WTC11 (cell line): Measurements from ENCODE around the gene FYCO1. TPM values are rescaled to one million over a fixed set of nuclear protein-coding genes. Genes with fewer than 3 reads are reported as not detected.
"Not testable (repeated sequence)": the region's sequence is repeated elsewhere in the genome, so short reads cannot be mapped to it uniquely, and the experiment has no call there.

Experiments used
- ATAC-seq: fragments of 200-7000 bp; cut with Tn5 transposase; 2 replicates; pipeline ENCODE4 v1.10.0; 2021; ENCODE audit warnings: mild to moderate bottlenecking, moderate library complexity
- CTCF ChIA-PET: fragments of 300-600 bp; sonication (Branson Sonifier 250); formaldehyde crosslinking; loops from one replicate; lab custom pipeline; 2021; ENCODE audit warnings: antibody characterized with exemption; lab: Charles Lee
- POLR2A ChIA-PET: fragments of 350-600 bp; sonication (Branson Sonifier 250); formaldehyde crosslinking; loops from one replicate; lab custom pipeline; 2021; ENCODE audit warnings: antibody characterized with exemption; lab: Charles Lee
- DNase-seq: peaks from one replicate; pipeline ENCODE4 v3.0.0; 2021; ENCODE audit warnings: low spot score
- H3K27ac Mint-ChIP-seq: 2 replicates; pipeline ENCODE4 v1.8.0; 2021; ENCODE audit warnings: mixed read lengths
- H3K27me3 Mint-ChIP-seq: 2 replicates; pipeline ENCODE4 v1.8.0; 2021; ENCODE audit warnings: low read depth, mild to moderate bottlenecking, moderate library complexity, mixed read lengths
- H3K36me3 Mint-ChIP-seq: 2 replicates; pipeline ENCODE4 v1.8.0; 2021; ENCODE audit warnings: mixed read lengths
- H3K4me1 Mint-ChIP-seq: 2 replicates; pipeline ENCODE4 v1.8.0; 2022; ENCODE audit warnings: mixed read lengths
- H3K4me3 Mint-ChIP-seq: 2 replicates; pipeline ENCODE4 v1.8.0; 2021; ENCODE audit warnings: mild to moderate bottlenecking, moderate library complexity, mixed read lengths
- H3K9me3 Mint-ChIP-seq: 2 replicates; pipeline ENCODE4 v1.8.0; 2021; ENCODE audit warnings: mixed read lengths
- AFF4 ChIP-seq: sonication (generic); formaldehyde crosslinking; IDR thresholded peaks from 2 replicates; pipeline ENCODE4 v1.8.1; 2023; ENCODE audit warnings: mild to moderate bottlenecking, missing genetic modification reagents, borderline replicate concordance
- CBFB ChIP-seq: sonication (generic); formaldehyde crosslinking; IDR thresholded peaks from 2 replicates; pipeline ENCODE4 v1.8.1; 2022; ENCODE audit warnings: mild to moderate bottlenecking, low read depth, missing genetic modification reagents
- CREB1 ChIP-seq: sonication (generic); formaldehyde crosslinking; IDR thresholded peaks from 2 replicates; pipeline ENCODE4 v1.8.0; 2023; ENCODE audit warnings: mild to moderate bottlenecking, missing genetic modification reagents
- FOXP1 ChIP-seq: sonication (generic); formaldehyde crosslinking; IDR thresholded peaks from 2 replicates; pipeline ENCODE4 v1.8.0; 2022; ENCODE audit warnings: missing genetic modification reagents, mild to moderate bottlenecking, moderate library complexity, borderline replicate concordance
- JAZF1 ChIP-seq: fragments of 250-450 bp; sonication (Bioruptor Pico); IDR thresholded peaks from 2 replicates; pipeline ENCODE4 v1.9.0; 2021; ENCODE audit warnings: moderate library complexity, mild to moderate bottlenecking, inconsistent platforms
- MAX ChIP-seq: sonication (generic); formaldehyde crosslinking; IDR thresholded peaks from 2 replicates; pipeline ENCODE4 v1.8.0; 2022; ENCODE audit warnings: mild to moderate bottlenecking, missing genetic modification reagents
- MYBL2 ChIP-seq: sonication (generic); formaldehyde crosslinking; IDR thresholded peaks from 2 replicates; pipeline ENCODE4 v1.8.1; 2023; ENCODE audit warnings: mild to moderate bottlenecking, moderate library complexity, missing genetic modification reagents
- RELA ChIP-seq: sonication (generic); formaldehyde crosslinking; IDR thresholded peaks from 2 replicates; pipeline ENCODE4 v1.8.1; 2022; ENCODE audit warnings: missing genetic modification reagents, mild to moderate bottlenecking, borderline replicate concordance
- RORB ChIP-seq: fragments of 250-450 bp; sonication (Bioruptor Pico); IDR thresholded peaks from 2 replicates; pipeline ENCODE4 v1.9.0; 2021; ENCODE audit warnings: mild to moderate bottlenecking
- SOX15 ChIP-seq: fragments of 250-450 bp; sonication (Bioruptor Pico); IDR thresholded peaks from 2 replicates; pipeline ENCODE4 v1.9.0; 2021; ENCODE audit warnings: mild to moderate bottlenecking
- SP1 ChIP-seq: sonication (generic); formaldehyde crosslinking; conservative IDR thresholded peaks from 2 replicates; pipeline ENCODE4 v1.8.1; 2022; ENCODE audit warnings: missing genetic modification reagents
- TCF7 ChIP-seq: sonication (generic); formaldehyde crosslinking; IDR thresholded peaks from 2 replicates; pipeline ENCODE4 v1.8.0; 2022; ENCODE audit warnings: mild to moderate bottlenecking, low read depth, missing genetic modification reagents, moderate library complexity
- TEAD4 ChIP-seq: sonication (generic); formaldehyde crosslinking; IDR thresholded peaks from 2 replicates; pipeline ENCODE4 v1.8.0; 2022; ENCODE audit warnings: mild to moderate bottlenecking, missing genetic modification reagents
- ZNF121 ChIP-seq: sonication (generic); formaldehyde crosslinking; IDR thresholded peaks from 2 replicates; pipeline ENCODE4 v1.8.0; 2023; ENCODE audit warnings: missing genetic modification reagents
- ZNF281 ChIP-seq: sonication (generic); formaldehyde crosslinking; IDR thresholded peaks from 2 replicates; pipeline ENCODE4 v1.8.0; 2023; ENCODE audit warnings: mild to moderate bottlenecking, missing genetic modification reagents
- ZNF416 ChIP-seq: fragments of 250-450 bp; sonication (Bioruptor Pico); IDR thresholded peaks from 2 replicates; pipeline ENCODE4 v1.9.0; 2021; ENCODE audit warnings: mild to moderate bottlenecking, inconsistent platforms
- ZNF423 ChIP-seq: fragments of 250-450 bp; sonication (Bioruptor Pico); IDR thresholded peaks from 2 replicates; pipeline ENCODE4 v2.1.2; 2022; ENCODE audit warnings: mild to moderate bottlenecking, moderate library complexity
- ZNF425 ChIP-seq: fragments of 250-450 bp; sonication (Bioruptor Pico); conservative IDR thresholded peaks from 2 replicates; pipeline ENCODE4 v1.9.0; 2021; ENCODE audit warnings: mild to moderate bottlenecking
- ZNF671 ChIP-seq: fragments of 250-450 bp; sonication (Bioruptor Pico); IDR thresholded peaks from 2 replicates; pipeline ENCODE4 v1.8.0; 2021; ENCODE audit warnings: mild to moderate bottlenecking
- total RNA-seq: library from RNA; stranded (reverse); gene quantifications from 3 replicates; pipeline ENCODE4 v1.2.3, GENCODE V29; 2021
- TF ChIP-seq, protein P1 (sequence below): sonication (generic); formaldehyde crosslinking; conservative IDR thresholded peaks from 2 replicates; pipeline ENCODE4 v1.8.1; 2022; ENCODE audit warnings: mild to moderate bottlenecking, missing genetic modification reagents

FYCO1 gene
- total RNA-seq, 1 experiment from 2014 or later: 13.9 TPM

GRCh38 chr3:46006238-46007032, 10.8 kb upstream of the FYCO1 start:
- ChIA-PET POLR2A (no interaction called here), CTCF (no interaction called here)
- ATAC-seq (no peak), DNase-seq (no peak)
- H3K36me3 Mint-ChIP-seq: no peaks in the 10 kb centered on the region
- H3K27ac Mint-ChIP-seq: no peak overlapping the region
- H3K27me3 Mint-ChIP-seq: no peaks in the 10 kb centered on the region; the same call in 1 of the 2 replicates
- H3K9me3 Mint-ChIP-seq: 0 out of 2 replicates have a peak, but pooled peaks cover 3% of the 10 kb centered on the region
- H3K4me3 Mint-ChIP-seq: no peak overlapping the region
- TF ChIP-seq MAX (CRISPR knock-in tag) (no peak), ZNF671 (CRISPR knock-in tag) (no peak), CBFB (CRISPR knock-in tag) (no peak), CREB1 (CRISPR knock-in tag) (no peak), ZNF423 (CRISPR knock-in tag) (no peak), AFF4 (CRISPR knock-in tag) (no peak), ZNF121 (no peak), MYBL2 (CRISPR knock-in tag) (no peak), RORB (no peak), ZNF281 (CRISPR knock-in tag) (no peak), SOX15 (CRISPR knock-in tag) (no peak)
- TF ChIP-seq, all 79 proteins: peak for 0
- peaks cover 28% of the 10 kb centered on the region for H3K4me1 Mint-ChIP-seq

GRCh38 chr3:46003706-46004105, 8.1 kb upstream of the FYCO1 start:
- DNase-seq, H3K27me3 Mint-ChIP-seq, H3K4me3 Mint-ChIP-seq, H3K27ac Mint-ChIP-seq, CTCF ChIA-PET, H3K9me3 Mint-ChIP-seq, POLR2A ChIA-PET, H3K36me3 Mint-ChIP-seq, ATAC-seq: not testable (repeated sequence)
- peaks cover 38% of the 10 kb centered on the region for H3K4me1 Mint-ChIP-seq

DNA sequence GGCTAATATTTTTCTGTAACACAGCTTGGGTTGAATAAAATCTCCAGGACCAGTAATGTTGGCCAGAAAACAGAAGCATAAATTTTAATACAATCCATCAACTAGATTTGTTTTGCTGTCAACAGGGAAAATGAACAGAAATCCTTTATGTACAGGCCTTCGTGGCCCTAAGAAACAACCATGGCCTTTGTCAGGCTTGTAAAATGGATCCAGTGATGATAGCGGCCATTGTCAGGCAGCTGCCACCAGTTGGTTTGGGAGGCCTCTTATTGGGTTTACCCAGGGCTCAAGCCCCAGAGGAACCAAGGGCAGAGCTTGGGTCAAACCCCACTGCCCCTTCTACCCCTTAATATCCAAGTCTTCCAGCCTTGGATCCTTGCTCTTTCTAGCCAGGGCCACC, 5.6 kb upstream of the FYCO1 start:
- ChIA-PET CTCF (no interaction called here), POLR2A (no interaction called here)
- no peaks in the 10 kb centered on the region for H3K36me3 Mint-ChIP-seq
- H3K4me1 Mint-ChIP-seq: peaks cover 18% of the 10 kb centered on the region
- peaks cover 10% of the 10 kb centered on the region for H3K27me3 Mint-ChIP-seq
- H3K4me3 Mint-ChIP-seq: no peak overlapping the region
- H3K9me3 Mint-ChIP-seq: no peaks in the 10 kb centered on the region
- no peak for DNase-seq
- no peak overlapping the region for H3K27ac Mint-ChIP-seq
- ATAC-seq: no peak
- TF ChIP-seq MYBL2 (CRISPR knock-in tag): no peak
- no peak for TF ChIP-seq FOXP1 (CRISPR knock-in tag)
- no peak for TF ChIP-seq SP1 (CRISPR knock-in tag)
- TF ChIP-seq ZNF425 (CRISPR knock-in tag): no peak
- TF ChIP-seq TCF7 (CRISPR knock-in tag): no peak
- TF ChIP-seq TEAD4: no peak
- TF ChIP-seq, protein P1, sequence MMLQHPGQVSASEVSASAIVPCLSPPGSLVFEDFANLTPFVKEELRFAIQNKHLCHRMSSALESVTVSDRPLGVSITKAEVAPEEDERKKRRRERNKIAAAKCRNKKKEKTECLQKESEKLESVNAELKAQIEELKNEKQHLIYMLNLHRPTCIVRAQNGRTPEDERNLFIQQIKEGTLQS (CRISPR knock-in tag): no peak
- TF ChIP-seq JAZF1: no peak
- no peak for TF ChIP-seq RELA
- no peak for TF ChIP-seq ZNF416
